VCaP (cell line): ENCODE results near the gene NME5.

Experiments used
- H3K27ac ChIP-seq: fragments of 450-650 bp; 2 replicates; pipeline ENCODE4 v1.5.1; 2017
- CTCF ChIP-seq: fragments of 450-650 bp; conservative IDR thresholded peaks from 2 replicates; pipeline ENCODE4 v1.5.1; 2017; ENCODE audit warnings: mild to moderate bottlenecking, moderate library complexity

NME5 gene

DNA sequence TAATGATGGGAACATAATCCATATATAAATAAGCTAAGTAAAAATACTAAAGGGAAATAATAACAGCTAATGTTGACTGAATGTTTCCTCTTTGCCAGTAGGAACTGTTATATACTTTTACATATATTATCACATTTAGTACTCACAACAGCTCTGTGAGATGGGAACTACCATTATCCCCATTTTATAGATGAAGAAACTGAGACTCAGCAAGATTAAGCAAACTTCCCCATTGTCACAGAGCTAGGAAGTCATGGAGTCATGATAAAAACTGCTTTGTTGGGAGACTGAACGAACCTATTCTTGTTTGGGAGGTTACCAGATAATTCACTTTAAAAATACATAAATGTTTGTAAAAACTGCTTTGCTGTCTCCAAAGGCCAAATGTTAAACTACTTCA lies 32.0 kb downstream of the NME5 start:
- no peak for TF ChIP-seq CTCF
- H3K27ac ChIP-seq = no peak overlapping the region

- no peak for TF ChIP-seq CTCF
Observed at GRCh38 chr5:138105709-138106108, 33.5 kb downstream of the NME5 start.

DNA sequence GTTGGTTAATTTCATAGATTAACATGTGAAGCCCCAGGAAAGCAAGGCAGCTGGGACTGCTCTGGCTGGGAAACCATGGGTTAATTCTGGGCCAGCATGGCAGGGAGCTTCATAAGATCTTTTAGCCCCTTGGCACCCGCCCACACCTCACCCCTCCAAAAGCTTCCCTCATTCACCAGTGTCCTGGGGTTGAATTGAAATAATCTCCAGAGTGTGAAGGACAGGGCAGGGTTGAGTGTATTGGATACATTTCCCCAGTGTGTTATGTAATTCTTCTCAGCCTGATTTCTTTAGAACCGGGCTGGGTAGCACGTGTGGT lies 36.0 kb downstream of the NME5 start:
- H3K27ac ChIP-seq = no peak overlapping the region
- no peak for TF ChIP-seq CTCF

More at GRCh38 chr5:138105709-138106108, 33.5 kb downstream of the NME5 start:
- no peak overlapping the region for H3K27ac ChIP-seq

DNA sequence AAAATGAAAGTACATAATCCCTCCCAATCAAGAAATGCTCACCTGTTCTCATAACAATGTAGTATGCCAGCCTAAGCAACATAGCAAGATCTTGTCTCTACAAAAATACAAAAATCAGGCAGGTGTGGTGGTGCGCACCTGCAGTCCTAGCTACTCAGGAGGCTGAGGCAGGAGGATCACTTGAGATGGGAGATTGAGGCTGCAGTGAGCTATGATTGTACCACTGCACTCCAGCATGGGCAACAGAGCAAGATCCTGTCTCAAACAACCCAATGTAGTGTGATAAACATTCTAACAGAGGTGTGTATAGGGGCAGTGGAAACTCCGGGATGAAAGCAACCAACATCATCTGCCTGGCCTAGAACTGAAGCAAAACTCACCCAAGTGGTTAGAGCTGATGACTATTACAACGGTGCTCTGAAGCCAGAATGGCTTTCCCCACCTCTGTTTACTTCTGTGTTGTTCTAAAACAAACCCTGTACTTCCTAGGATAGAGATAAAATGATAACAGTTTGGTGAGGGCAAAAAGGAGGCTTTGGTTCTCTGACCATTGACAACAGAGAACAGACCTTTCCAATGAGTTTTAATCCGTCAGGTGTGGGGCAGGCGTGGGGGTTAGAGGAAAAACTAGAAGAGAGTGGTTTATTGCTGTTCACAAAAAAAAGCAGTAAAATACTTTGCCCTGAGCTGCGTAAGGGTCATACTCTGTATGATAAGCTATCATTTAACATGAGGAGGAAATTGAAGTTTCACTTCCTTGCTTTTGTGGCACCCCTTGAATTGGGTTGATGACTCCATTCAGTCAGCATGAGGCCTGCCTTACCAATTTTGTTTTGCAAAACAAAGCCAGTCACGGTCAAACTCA lies 36.5 kb downstream of the NME5 start:
- H3K27ac ChIP-seq = no peak overlapping the region
- TF ChIP-seq CTCF = no peak

- no peak for TF ChIP-seq CTCF
- no peak overlapping the region for H3K27ac ChIP-seq
Observed at GRCh38 chr5:138096997-138097828, 42.0 kb downstream of the NME5 start.

DNA sequence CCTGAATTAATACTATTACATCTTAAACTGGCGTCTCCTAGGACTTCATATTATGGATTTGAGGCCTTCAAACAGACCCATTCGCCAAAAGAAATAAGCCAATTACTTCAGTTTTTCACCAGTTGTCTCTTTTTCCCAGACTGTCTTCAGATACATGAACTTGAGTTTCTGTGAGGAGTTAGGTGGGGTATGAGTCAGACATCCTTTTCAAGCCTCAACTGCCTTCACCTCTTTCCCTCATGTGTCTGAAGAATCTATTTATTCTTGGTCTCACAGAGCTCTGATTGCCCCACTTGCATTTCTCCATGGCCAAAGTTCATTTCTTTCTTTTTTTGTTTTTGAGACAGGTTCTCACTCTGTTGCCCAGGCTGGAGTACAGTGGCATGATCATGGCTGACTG lies 42.9 kb downstream of the NME5 start:
- no peak for TF ChIP-seq CTCF
- H3K27ac ChIP-seq = no peak overlapping the region

GRCh38 chr5:138095100-138095907 lies 43.9 kb downstream of the NME5 start:
- no peak for TF ChIP-seq CTCF
- H3K27ac ChIP-seq = no peak overlapping the region
